ENCODE measurements around the gene CEMP1. TPM values are rescaled to one million over a fixed set of nuclear protein-coding genes. Genes with fewer than 3 reads are reported as not detected.
"Not testable (repeated sequence)": the region's sequence is repeated elsewhere in the genome, so short reads cannot be mapped to it uniquely, and the experiment has no call there.

Gene CEMP1
- total and polyA plus RNA-seq, 10 of the 15 experiments (the other 5 are each of a cell fraction or from before 2014, with no cell fraction given) = 0.05 to 8.2 (median 1.5) TPM; not detected in 5

GRCh38 chr16:2537451-2538379, 6.5 kb upstream of the CEMP1 start, which contains the start of gene PDPK1 (continued):
- TF ChIP-seq YBX1 (IDR thresholded peaks at IDR 0.05) (no peak), USF1 (IDR thresholded peaks at IDR 0.05; ENCODE audit: borderline replicate concordance, extremely low read length, insufficient read depth, low read depth, low read length) (no peak), SREBF2 (IDR thresholded peaks at IDR 0.05; ENCODE audit: low read length) (peak; percentile 58), HCFC1 (IDR thresholded peaks at IDR 0.05; ENCODE audit: low read length) (peak; percentile 37; the same call in 1 of the 2 replicates)

DNA sequence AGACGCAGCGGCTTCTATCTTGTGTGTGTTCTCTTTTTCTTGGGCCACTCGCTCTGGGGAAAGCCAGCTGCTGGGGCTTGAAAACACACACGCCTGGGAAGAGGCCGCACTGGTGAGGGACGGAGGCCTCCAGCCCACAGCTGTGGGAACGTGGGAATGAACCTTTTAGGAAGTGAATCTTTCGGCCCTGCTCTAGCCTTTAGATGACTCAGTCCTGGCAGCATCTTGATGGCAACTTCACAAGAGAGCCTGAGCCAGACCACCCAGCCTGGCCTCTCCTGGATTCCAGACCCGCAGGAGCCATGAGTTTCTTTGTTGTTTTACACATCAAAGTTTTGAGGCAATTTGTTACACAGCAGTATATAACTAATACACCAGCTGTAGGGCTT, 4.4 kb upstream of the CEMP1 start:
- ChIA-PET RAD21 (ENCODE audit: unreplicated experiment) (no interaction called here), POLR2A (no interaction called here), CTCF (interaction anchor here (0.6 to 0.7 kb wide), 4 partner anchors 10 to 75 kb away, joined by 3 to 4 read pairs (median 3); partner anchors contain the start of gene ATP6V0C), SMC1A (ENCODE audit: uncharacterized antibody, unreplicated experiment) (no interaction called here)
- ATAC-seq = no peak
- Histone ChIP-seq H2AFZ (ENCODE audit: control insufficient read depth, low read depth, low read length) (no peak overlapping the region), H3K79me2 (ENCODE audit: control insufficient read depth, insufficient read depth, low read length) (peaks cover 17% of the 10 kb centered on the region), H3K4me2 (ENCODE audit: control insufficient read depth, insufficient read depth) (no peak overlapping the region), H3K27ac (ENCODE audit: control insufficient read depth, insufficient read depth) (no peak overlapping the region), H3K4me3 (no peak overlapping the region), H3K9me3 (replicated peaks; ENCODE audit: control insufficient read depth, insufficient read depth, low read length) (no peaks in the 10 kb centered on the region), H3K9ac (ENCODE audit: control insufficient read depth, insufficient read depth, low read length) (no peak overlapping the region), H3K36me3 (ENCODE audit: control insufficient read depth in 2 of 2, insufficient read depth in 2 of 2, low read length in 1 of 2) (no peaks in the 10 kb centered on the region), H4K20me1 (ENCODE audit: control insufficient read depth, insufficient read depth) (no peaks in the 10 kb centered on the region), H3K27me3 (replicated peaks in 1 of 2; ENCODE audit: control insufficient read depth in 2 of 2, insufficient read depth in 2 of 2, low read length in 1 of 2) (no peaks in the 10 kb centered on the region), H3K4me1 (ENCODE audit: control insufficient read depth, insufficient read depth, low read length) (peaks cover 18% of the 10 kb centered on the region)
- TF ChIP-seq HCFC1 (IDR thresholded peaks at IDR 0.05; ENCODE audit: low read length) (no peak), CEBPB (IDR thresholded peaks at IDR 0.05; ENCODE audit: borderline replicate concordance in 1 of 2, low read depth in 2 of 2, low read length in 2 of 2) (no peak), DPF2 (IDR thresholded peaks at IDR 0.05) (no peak), HDGF (IDR thresholded peaks at IDR 0.05) (no peak), ETV6 (conservative IDR thresholded peaks at IDR 0.05 in 1 of 2, IDR thresholded peaks at IDR 0.05 in 1 of 2; ENCODE audit: borderline replicate concordance in 1 of 2, low read depth in 1 of 2) (no peak)
- DNase-seq (ENCODE audit: low read depth, low spot score) = no peak
- no peak for FAIRE-seq
- in situ Hi-C loops (cut with MboI) = loop anchor here (5.0 kb wide), 1 partner anchor 62 kb away; no protein-coding TSS in a partner anchor
- BruUV-seq (replicated peaks) = no TSS peak
- intact Hi-C loops (cut with micrococcal nuclease; ENCODE audit: unreplicated experiment) = loop anchor here (10.0 kb wide), 1 partner anchor 149 kb away; the partner anchor contains the start of gene KCTD5
- 87% methylated on average over 9 of the region's 9 CpGs for WGBS (ENCODE audit: insufficient coverage, insufficient replicate concordance, low lambda C conversion rate, missing lambda C conversion rate)

DNA sequence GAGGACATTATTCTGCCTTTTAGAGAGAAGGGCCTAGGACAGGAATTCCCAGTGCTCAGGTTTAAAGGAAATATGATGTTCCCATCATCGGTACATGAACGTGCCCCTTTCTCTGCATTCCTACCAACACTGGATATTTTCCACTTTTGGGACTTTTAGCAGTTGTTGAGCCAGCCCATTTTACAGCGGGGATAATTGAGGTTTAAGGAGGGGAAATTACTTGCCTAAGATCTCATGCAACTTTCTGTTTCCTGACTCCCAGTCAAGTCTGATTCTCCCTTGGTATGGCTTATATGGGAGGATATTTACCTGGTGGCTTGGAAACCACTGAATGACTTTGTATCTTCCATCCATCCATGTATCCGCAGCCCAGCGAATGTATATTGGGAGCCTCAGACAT, 3.1 kb upstream of the CEMP1 start:
- POLR2A ChIA-PET; H2AFZ ChIP-seq (ENCODE audit: control insufficient read depth, low read depth, low read length); CTCF ChIA-PET; H3K4me2 ChIP-seq (ENCODE audit: control insufficient read depth, insufficient read depth); SMC1A ChIA-PET (ENCODE audit: uncharacterized antibody, unreplicated experiment); H3K79me2 ChIP-seq (ENCODE audit: control insufficient read depth, insufficient read depth, low read length); H3K9me3 ChIP-seq (replicated peaks; ENCODE audit: control insufficient read depth, insufficient read depth, low read length); H3K36me3 ChIP-seq (ENCODE audit: control insufficient read depth in 2 of 2, insufficient read depth in 2 of 2, low read length in 1 of 2); H3K9ac ChIP-seq (ENCODE audit: control insufficient read depth, insufficient read depth, low read length); FAIRE-seq; H4K20me1 ChIP-seq (ENCODE audit: control insufficient read depth, insufficient read depth); H3K4me3 ChIP-seq; BruUV-seq (replicated peaks); DNase-seq (ENCODE audit: low read depth, low spot score); RAD21 ChIA-PET (ENCODE audit: unreplicated experiment); H3K27me3 ChIP-seq (replicated peaks in 1 of 2; ENCODE audit: control insufficient read depth in 2 of 2, insufficient read depth in 2 of 2, low read length in 1 of 2); ATAC-seq; H3K27ac ChIP-seq (ENCODE audit: control insufficient read depth, insufficient read depth); in situ Hi-C loops (cut with MboI): not testable (repeated sequence)
- H3K4me1 ChIP-seq (ENCODE audit: control insufficient read depth, insufficient read depth, low read length) = peaks cover 14% of the 10 kb centered on the region
- intact Hi-C loops (cut with micrococcal nuclease; ENCODE audit: unreplicated experiment) = loop anchor here (10.0 kb wide), 1 partner anchor 150 kb away; the partner anchor contains the start of gene KCTD5
- WGBS (ENCODE audit: insufficient coverage, insufficient replicate concordance, low lambda C conversion rate, missing lambda C conversion rate) = 100% methylated on average over 5 of the region's 5 CpGs
